Activated CD4-positive, alpha-beta T cell treated with anti-CD3 and anti-CD28 coated beads, Interleukin-2, Interleukin-4, amounts not matched to agents 100 ng/mL and 50 ng/mL, durations not matched to agents 16 hours and 8 hours (primary cell): ENCODE data around the gene NABP2.
A peak's percentile ranks its signal among the peaks of the same experiment; 100 is the strongest.
"Not testable (repeated sequence)": the region's sequence is repeated elsewhere in the genome, so short reads cannot be mapped to it uniquely, and the experiment has no call there.

Source experiments
- DNase-seq: peaks from one replicate; pipeline ENCODE4 v3.0.0-alpha.2; 2020; ENCODE audit warnings: low spot score

NABP2 gene

GRCh38 chr12:56224102-56224701 is at the start of gene NABP2:
Gene NABP2, plus strand, starts transcription at chr12:56224342. Its CDS starts 515 bp downstream, at chr12:56224857.
- peak; percentile 98 for DNase-seq

- no peak for DNase-seq
These were observed 45.8 kb upstream of the NABP2 start for GRCh38 chr12:56178347-56178746.

DNA sequence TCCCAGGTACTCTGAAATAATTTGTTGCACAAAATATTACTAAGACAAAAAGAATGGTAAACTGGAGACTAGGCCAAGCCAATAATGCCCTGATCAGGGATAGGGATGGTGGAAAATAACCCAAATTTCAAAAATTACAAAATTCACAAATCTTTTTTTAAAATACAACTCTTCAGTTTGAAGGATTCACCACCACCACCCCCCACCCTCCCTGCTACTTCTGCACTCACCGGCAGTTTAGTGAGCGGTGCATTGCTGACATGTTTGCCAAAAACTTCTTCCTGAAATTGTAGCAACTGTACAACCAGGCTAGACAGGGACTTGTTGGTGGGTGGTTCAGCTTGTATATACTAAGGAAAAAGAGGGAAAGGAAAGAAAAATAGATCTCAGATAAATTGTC is 37.2 kb upstream of the NABP2 start:
- DNase-seq, result no peak

DNA sequence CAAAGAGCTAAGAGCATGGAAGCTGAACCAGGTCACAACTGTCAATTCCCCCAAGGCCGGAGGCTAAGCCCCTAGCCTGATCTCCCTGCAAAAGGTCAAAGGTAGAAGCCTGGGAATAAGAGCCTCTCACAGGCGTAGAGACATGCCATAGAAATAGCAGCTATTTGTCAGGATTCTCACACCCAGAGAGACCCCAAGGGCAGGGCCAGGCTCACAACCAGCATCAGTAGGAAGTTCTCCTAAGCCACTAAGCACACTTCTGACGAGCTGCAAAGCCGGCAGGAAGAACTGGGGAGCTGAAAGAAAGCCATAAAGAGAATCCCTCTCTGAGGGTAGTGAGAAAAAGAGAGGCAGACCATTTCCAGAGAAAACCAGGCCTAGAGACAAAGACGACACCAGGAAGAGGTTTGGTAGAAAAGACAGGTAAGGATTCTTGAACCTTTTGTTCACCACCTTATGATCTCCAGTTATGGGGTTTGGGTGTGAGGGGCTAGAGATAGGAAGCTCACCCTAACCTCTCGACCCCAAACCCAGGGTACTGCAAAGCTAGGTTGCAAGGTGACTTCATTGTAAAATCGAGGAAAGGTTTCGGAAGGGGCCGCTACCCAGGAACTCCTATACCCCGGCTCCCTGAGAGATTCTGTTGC is 35.9 kb upstream of the NABP2 start:
- DNase-seq, result peak; percentile 9

DNA sequence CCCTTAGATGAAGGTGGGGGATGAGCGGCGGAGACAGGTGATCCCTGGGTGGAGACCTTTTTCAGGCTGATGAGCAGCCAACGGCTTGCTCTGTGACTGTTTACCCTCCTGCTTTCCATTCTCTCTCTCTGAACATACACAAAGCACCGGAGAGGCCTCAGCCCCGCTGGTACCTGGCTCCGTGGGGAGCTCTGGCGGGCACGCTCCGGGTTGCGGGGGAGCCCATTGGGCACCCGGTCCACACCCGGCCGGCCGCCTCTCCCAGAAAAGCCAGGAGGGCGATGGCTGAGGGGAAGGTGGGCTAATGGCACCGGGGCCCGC is 35.4 kb upstream of the NABP2 start:
- DNase-seq, result peak; percentile 9

DNA sequence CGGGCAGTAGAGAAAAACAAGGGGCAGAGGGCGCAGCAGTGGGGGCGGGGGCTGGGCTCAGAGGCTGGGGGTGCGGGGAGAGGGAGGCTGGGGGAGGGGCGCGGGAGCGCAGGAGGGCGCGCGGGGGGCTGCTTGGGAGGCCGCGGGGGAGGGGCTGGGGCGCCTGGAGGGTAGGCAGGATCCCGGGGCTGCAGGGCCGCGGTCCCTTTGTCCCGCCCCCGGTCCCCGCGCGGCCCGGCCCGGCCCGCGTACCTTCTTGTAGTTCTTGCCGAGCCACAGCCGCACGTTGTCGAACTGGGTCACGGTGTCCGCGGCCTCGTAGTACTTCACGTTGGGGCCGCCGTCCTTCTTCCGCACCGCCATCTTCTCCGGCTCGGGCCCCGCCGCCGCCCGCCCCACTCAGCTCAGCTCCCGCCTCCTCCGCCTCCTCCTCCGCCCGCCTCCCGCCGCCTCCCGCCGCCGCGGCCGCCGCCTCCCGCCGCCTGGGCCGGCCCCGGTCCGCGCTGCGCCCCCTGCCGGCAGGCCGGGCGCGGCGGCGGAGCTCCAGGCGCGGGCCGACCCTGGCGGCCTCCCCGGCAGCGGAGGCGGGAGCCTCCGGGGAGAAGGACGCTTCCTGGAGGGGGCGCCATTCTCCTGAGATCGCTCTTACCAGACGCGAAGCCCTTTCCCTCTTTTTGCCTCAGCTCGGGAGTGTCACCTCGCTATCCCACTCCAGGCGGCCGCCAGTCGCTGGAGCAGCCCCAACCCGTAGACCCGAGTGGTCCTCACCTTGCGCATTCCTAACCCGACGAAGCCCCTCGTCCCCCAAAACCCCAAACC is 34.8 kb upstream of the NABP2 start, which contains the start of gene SMARCC2:
SMARCC2 (minus strand) TSS at position 385 of the 819 bp plus-strand sequence; CDS start at position 363, 22 bp downstream.
- DNase-seq, result peak; percentile 84

- DNase-seq, result peak; percentile 92
These were observed 34.0 kb upstream of the NABP2 start for GRCh38 chr12:56189918-56190694.

DNA sequence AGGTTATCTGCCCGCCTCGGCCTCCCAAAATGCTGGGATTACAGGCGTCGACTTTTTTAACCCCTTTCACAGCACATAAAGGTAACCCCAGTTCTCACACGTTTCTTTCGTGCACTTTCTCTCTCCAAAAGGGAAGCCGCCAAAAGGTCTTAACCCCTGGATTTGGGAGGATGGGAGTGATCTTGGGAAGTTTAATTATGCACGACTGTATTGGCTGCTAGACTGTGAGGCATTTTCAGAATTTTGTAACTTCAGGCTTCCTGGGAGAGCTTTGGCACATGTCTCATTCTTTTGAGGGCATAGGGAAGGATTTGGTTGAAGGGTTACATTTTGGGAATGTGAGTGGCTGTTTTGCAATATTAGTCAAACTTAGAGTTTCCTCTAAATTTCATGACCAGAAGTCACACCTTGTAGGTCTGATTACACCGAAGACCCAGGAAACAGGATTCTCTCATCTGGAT is 33.4 kb upstream of the NABP2 start:
- DNase-seq, result no peak

GRCh38 chr12:56192582-56192981 is 31.6 kb upstream of the NABP2 start:
- no peak for DNase-seq

GRCh38 chr12:56193025-56193578 is 31.0 kb upstream of the NABP2 start:
- DNase-seq, result peak; percentile 88

DNA sequence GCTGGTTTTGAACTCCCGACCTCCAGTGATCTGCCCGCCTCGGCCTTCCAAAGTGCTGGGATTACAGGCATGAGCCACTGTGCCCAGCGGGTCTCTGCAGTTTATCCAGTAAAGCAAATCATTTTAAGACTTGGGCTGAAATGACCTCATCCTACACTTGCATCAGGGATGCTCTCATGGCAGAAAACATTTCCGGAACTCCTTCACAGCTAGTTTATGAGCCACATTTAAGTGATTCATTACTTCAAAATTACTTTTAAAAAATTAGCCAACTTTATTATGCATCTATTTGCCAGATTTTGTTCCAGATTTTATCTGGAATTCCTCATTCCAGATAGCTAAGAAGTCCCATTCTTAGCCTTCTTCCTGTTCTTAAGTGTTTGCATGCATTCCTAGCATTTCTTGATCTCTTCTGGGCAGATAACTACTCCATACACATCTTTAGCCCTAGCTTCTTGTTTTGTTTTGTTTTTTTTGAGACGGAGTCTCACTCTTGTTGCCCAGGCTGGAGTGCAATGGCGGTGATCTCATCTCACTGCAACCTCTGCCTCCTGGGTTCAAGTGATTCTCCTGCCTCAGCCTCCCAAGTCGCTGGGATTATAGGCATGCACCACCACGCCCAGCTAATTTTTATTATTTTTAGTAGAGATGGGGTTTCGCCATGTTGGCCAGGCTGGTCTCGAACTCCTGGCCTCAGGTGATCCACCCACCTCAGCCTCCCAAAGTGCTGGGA is 27.2 kb upstream of the NABP2 start:
- DNase-seq, result not testable (repeated sequence)

GRCh38 chr12:56197921-56198635 is 26.1 kb upstream of the NABP2 start:
- DNase-seq, result no peak

- no peak for DNase-seq
These were observed 25.3 kb upstream of the NABP2 start for GRCh38 chr12:56198836-56199235.

DNA sequence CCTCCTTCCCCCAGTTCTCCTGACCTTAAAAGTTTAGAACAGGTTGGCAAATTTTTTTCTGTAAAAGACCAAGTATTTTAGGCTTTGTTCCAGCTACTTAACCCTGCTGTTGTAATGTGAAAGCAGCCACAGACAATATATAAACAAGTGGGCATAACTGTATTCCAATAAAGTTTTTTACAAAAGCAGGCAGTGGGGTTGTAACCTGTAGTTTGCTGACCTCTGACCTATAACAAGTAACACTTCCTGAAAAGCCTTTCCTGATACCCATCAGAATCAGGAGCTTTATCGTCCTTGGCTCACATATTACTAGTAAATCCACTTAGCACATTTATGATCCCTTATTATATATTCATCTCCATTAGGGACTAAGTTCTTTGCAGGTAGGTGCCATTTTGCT is 21.8 kb upstream of the NABP2 start:
- no peak for DNase-seq

GRCh38 chr12:56202838-56203237 is 21.3 kb upstream of the NABP2 start:
- DNase-seq, result no peak

DNA sequence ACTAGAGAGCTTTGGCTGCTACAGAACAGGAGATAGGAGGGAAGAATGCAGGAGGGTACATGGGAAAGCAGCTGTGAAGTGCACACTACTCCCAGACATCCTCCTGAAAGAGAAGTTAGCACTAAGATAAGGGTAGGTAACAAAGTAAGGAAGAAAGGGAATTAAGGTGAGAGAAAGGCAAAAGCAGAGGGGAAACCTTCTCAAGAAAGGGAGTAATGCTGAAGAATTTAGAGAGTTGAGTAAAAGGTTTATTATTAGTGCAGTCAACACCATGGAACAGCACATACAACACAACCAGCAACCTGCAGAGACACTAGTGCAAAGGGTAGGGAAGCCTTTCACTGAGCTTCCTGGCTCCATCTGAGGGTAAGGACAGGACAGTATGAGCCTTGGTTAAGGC is 19.9 kb upstream of the NABP2 start:
- no peak for DNase-seq

DNA sequence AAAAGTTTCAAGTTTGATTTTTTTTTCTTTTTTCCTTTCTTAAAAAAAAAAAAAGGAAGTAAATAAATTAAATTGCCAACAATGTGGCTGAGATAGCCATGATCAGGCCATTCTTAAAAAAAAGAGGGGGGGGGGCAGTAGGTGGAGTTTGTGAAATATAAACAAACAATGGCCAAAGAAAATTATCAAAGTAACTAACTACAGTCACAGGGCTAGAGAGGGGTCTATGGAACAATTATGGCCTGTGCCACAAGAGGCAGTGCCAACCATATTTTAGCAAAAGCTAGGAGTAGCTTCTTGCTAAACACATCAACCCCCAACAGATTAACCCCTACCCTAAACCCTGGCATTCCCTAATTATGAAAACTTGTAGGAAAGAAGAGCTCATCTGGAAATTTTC is 18.7 kb upstream of the NABP2 start:
- no peak for DNase-seq

GRCh38 chr12:56206452-56207166 is 17.5 kb upstream of the NABP2 start:
- DNase-seq, result peak; percentile 28

DNA sequence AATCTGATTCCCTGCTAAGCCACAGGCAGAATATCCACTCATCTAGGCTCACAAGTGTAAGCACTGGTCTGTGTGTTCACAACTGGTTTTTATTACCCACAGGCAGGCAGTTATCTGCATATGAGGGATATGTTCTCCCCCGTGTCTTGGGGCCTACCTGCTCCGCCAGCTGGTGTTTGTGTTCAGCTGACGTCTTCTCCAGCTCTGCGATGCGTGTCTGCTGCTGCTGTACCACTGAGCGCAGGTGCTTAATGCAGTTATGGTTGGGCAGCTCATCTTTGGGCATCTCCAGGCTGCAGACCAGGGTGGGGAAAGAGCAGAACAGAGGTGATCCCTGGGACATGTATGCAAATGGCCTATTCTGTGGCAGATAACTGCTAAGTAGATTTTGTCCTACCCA is 16.1 kb upstream of the NABP2 start:
- no peak for DNase-seq

DNA sequence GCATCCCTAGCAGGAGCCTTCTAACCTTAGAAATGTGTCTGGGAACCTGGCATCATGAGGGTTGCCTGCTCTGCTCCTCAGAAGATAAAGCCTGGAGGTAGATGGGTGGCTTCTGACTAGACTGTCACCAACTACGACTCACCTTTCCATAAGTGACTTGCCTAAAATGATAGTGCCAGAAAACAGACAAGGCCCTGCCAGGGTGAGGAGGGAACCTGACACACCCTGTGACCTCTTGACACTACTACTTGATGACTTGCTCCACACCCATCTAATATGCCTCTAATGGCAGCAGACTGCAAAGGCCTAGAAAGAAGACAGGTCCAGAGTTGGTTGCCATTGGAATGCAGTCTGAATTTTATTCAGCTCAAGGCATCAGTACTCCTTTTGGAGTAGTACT is 11.8 kb upstream of the NABP2 start:
- peak; percentile 32 for DNase-seq
